GM19035 (cell line): ENCODE measurements around the gene BCAS4.
"Not testable (repeated sequence)": the region's sequence is repeated elsewhere in the genome, so short reads cannot be mapped to it uniquely, and the experiment has no call there.

Experiments
- ATAC-seq: cut with Tn5 transposase; IDR thresholded peaks from one replicate; pipeline ENCODE4 v1.9.1; 2021; ENCODE audit not compliant: unreplicated experiment

Gene BCAS4

DNA sequence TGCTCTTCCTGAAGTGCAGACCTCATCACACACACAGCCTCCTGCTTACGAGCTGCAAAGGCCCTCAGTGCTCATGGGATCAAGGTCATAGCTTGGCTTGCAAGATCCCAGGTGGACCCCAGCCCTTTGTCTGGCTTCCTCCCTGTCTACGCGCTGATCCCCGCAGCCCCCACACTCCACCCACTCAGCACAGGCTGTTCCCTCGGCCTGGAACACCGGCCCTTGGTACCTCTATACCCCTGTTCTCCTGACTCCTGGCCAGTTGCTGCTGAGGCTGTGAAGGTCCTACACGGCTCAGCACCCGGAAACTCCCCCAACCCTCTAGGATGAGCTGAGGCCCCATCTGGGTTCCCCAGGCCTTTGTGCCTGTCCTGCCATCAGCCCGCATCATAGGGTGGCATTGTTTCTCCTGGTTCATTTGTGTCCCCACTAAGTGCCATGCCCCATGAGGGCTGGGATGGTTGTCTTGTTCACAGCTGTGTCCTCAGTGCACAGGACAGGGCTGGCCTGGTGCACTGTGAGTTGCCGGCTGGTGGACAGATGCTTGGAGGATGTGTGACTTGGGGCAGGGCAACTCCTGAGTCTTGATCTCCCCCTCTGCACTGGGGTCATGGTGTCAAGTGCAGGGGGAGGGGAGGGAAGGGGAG is 79.4 kb downstream of the BCAS4 start:
- ATAC-seq = no peak

DNA sequence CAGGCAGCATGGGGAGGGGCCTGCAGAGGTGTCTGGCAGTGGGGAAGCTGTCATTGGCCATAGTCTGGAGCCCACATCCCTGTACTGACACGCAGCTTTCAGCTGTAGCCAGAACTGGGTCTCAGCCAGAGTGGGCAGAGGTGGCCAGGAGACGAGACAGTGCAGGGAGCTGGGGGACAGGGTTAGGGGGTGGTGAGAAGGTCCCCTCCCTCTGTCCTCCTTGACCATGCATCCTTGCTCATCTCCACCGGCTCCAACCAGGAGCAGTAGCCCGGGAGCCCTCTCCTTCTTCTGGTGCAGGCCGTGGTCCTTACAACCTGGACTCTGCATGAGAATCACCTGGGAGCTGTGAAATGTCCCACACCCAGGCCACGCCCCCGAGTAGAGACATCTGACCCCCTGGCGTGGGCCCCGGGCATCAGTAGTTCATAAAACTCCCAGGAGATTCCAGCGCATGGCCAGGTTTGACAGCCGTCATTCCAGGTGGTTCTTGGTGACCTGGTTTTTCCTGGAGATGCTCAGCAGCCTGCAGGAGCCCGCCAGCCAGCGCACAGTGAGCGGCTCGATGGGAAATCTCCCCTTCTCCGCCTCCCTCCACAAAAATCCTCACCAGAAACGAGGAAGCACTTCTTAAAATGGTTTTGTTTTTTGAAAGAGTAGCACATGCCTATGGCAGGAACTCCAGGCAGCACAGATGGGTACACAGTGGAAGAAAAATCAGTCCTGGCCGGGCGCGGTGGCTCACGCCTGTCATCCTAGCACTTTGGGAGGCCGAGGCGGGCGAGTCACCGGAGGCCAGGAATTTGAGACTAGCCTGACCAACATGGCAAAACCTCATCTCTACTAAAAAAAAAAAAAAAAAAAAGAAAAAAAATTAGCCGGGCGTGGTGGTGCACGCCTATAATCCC is 80.2 kb downstream of the BCAS4 start:
- ATAC-seq = no peak

DNA sequence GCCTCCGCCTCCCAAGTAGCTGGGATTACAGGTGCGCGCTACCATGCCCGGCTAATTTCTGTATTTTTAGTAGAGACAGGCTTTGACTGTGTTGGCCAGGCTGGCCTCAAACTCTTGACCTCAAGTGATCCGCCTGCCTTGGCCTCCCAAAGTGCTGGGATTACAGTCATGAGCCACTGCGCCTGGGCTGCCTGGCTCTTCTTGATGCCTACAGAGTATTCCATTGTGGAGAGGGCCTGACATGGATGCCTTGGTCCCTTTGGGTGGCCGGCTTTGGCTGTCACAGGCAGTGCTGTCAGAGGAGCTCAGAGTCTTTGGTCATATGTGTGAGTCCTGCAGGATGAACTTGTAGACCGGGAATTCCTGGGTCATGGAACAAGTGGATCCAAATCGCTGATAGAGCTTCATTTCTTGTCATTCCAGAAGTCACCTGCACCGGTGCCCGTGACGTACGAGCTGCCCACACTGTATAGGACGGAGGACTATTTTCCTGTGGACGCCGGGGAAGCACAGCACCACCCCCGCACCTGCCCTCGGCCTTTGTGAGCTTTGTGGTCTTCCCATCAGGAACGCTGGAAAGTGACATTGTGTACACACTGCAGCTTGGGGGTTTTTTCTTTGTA is 81.3 kb downstream of the BCAS4 start:
- ATAC-seq = no peak

DNA sequence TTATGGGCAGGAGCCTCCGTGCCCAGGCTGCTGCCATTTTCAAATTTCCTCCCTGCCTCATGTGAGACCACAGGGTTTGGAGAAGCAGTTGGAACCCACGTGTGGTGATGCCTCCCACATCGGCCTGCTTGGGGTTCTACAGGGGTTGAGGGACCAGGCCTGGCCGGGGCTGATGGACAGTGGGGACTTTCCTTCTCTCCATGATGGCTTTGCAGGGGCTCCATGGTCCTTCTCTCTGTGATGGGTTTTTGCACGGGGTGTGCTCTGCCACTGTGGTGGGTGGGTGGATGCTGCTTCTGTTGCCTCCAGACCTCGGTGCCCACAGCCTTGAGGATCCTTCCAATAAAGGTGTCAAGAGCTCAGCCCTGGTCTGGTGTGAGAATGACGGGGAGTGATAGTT is 82.0 kb downstream of the BCAS4 start:
- no peak for ATAC-seq

DNA sequence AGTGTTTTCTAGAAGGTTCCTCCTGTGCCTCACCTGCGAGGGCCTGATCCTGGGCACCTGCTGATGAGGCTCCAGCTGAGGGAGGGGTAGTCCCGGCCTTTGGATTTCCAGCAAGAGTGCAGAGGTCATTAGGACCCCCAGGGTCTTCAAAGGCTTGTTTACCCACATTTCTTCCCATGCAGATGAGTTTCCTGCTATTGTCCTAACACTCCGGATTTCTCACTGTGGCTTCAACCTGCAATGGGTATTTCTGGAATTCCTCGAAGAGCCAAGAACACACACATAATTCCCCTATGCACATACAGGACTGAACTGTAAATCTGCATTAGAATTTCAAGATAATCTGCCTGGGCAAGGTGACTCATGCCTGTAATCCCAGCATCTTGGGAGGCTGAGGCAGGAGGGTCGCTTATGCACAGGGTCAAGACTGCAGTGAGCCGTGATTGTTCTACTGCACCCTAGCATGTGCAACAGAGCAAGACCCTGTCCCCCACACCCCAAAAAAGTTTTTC is 82.4 kb downstream of the BCAS4 start:
- no peak for ATAC-seq

DNA sequence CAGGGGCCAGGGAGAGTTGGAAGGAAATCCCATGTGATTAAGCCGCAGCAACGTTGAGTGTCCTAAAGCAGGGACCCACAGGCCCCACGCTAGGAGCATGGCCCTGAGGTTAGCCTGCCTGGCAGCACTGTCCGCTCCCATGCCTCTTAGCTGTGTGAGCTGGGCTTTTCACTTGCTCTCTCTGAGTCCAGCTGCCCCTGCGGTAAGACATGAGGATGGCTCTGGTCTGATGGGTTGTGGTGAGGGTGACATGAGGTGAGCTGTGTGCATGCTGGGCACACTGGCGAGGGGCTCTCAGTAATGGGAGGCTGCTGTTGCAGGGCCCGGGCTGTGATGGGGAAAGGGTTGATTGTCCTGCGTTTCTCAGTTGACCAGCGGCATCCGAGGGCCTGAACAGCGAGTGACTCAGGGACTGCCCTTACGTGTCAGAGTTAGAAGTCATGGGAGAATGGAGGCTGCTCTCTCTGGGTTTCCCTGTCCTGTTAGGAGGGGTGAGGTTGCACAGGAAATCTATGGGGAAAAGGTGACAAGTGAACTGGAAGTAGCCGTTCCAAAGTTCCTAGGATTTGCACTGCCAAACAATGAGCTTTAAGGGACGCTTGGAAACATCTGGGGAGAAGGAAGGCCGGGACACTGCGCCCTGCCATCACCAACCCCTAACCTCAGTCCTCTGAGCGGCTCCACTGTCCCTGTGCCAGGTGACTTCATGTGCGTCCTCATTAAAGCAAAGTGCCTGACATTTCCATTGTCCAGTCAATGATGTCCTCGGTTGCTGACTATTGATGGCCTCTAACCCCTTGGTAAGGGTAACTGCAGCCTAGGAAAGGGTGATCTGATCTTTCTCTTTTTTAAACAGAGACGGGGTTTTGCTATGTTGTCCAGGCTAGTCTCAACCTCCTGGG is 85.0 kb downstream of the BCAS4 start:
- no peak for ATAC-seq

DNA sequence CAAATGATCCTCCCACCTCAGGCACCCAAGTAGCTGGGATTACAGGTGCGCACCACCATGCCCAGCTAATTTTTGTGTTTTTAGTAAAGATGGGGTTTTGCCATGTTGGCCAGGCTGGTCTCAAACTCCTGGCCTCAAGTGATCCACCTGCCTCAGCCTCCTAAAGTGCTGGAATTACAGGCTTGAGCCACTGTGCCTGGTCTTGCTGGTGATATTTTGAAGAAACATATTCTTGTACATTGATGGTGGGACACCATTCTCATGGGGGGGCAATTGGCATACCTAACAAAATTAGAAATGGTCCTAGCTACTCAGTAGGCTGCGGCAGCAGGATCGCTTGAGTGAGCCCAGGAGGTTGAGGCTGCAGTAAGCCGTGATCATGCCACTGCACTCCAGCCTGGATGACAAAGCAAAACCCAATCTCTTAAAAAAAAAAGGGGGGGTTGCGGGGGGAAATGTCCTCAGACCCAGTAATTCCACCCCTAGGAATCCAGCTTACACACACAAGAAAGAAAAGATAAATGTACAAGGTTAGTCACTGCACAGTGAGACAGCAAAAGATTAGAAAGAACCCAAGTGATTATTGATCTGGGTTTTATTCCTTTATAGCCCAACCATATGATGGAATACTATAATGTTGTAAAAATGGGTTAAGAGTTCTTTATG is 87.0 kb downstream of the BCAS4 start:
- not testable (repeated sequence) for ATAC-seq

DNA sequence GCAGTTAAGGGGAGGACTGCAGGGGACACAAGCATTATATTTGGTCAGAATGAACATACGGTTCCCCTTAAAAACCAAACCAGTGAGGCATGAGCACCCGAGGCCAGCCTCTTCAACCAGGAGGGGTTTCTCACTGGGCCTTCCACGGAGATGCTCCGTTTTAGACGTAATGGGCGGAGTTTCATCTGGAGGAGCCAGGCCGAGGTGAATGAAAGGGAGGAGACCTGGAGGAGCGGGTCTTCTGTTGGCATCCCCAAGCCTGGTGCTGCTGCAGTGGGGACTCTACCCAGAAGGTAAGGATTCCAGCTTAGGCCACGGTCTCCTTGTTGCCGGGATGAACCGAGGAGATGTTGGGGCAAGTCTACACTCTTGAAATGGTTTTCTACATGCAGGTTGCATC is 89.0 kb downstream of the BCAS4 start:
- no peak for ATAC-seq

DNA sequence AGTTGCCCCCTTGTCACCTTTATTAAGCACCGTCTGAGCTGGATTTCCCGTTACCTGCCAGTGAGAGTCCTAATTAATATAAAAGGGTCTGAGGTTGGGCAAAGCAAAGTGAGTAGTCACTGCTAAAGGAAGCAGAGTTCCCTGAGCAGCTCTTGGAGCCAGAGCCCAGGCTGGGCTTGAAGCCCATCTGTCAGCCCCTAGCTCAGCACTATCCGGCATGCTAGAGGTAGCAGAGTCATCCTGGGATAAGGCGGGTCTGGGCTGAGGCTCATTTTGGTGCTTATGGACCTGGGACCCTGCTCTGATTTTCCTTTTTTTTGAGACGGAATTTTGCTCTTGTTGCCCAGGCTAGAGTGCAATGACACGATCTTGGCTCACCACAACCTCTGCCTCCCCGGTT is 90.2 kb downstream of the BCAS4 start:
- ATAC-seq = no peak

DNA sequence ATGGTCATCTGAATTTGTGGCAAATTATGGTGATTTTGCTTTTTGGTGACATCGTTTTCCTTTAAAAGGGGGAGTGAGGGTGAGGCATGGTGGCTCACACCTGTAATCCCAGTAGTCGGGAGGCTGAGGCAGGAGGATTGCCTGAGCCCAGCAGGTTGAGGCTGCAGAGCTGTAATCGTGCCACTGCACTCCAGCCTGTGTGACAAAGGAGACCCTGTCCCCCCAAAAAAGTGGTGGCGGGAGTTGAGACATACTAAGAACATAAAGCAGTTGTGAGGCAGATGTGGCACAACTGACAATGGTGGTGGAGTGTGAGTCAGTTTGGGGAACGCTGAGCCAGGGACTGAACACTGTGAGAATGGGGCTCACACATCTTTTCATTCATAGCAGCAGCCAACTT is 90.9 kb downstream of the BCAS4 start:
- no peak for ATAC-seq

DNA sequence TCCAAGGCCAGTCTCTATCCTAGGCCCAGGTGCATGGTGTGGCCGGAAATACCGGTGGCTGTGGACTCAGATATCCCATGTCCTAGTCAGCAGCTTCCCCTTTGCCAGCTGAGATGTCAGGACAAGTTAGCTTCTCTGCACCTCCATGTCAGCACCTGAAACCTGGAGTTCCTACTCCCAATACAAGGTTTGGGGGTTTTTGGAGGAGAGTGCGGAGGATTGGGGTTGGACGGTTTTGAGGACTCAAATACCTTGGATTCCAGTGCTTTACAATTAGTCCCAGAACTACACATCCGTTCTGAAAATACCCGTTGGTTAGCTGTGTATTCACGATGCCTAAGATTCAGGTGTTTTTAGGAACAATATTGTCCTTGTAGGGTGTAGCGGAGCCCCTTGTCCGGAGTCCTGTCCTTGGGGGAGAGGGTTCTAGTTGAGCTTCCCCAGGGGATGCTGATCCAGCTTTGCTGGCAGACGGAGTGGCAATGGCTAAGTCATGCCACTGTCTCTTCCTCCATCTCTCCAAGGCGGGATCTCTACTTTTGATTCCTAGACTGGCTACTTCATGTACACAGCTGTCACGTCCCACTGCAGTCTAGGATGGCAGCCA is 91.4 kb downstream of the BCAS4 start:
- no peak for ATAC-seq

DNA sequence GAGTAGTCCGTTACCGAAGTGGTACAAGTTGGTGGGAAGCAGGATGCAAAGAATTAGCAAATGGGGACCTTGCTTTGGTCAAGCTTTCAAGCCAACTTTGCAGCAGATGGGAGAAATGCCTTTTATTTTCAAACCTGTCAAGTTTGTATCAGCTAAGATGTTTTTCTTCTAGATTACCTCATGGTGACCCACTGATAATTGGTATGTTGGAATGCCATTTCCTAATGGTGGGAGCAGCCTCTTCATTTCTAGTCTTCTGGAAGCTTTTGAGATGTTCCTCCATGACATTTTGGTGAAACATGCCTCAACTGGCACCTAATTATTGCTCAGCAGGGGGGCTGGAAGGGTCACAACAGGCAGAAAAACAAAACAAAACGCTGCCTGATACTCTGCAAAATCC is 92.7 kb downstream of the BCAS4 start:
- no peak for ATAC-seq

DNA sequence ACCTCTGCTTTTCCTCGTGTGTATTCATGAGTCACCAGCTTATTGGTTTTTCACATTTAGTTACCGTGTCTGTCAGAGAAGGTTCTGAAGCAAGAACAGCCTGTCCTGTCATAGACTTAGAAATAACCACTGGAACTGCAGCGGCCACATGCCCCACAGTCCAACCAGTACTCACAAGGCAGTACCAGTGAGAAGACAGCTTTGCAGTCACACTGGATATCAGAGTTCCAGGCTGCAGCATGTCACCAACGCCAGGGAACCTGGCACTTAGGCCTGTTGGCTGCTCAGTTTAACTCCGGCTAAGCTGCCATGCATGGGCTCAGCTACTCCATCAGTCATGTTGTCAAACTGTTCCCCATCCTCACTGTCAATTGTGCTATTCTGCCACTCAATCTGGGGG is 96.3 kb downstream of the BCAS4 start:
- ATAC-seq = no peak

DNA sequence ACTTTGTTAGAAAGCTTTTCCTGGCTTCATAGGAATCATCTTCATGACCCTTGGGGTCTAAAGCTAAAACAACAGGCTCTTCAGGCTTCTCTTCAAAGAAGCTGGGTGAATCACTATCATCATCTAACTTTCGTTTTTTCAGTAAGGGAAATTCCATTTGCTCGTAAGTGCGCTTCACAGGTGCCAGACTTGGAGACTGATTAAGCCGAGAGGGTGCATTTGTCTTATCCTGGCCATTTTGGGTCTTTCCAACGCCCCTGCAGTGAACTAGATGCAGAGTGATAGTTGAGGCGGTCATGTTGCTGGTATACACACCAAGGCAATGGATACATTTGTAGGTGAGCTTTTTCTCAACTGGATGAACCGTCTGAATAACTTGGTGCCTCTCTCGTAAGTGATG is 97.5 kb downstream of the BCAS4 start:
- ATAC-seq = no peak

DNA sequence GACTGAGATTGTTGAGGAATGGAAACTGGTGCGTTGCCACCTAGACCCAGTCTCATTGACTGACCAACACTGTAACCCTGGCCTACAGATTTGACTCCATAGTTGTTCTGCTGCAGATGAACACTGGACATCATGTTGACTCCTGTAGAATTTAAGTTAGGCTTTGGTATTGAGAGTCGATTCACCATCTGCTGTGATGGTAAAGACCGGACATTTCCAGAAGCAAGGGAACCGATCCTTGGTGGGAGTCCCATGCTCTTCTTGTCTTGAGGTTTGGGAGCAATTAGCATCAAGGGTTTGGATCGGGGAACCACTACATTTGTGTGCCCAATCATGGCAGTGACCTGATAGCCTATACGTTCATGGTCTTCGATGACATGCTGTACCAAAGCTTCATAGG is 98.8 kb downstream of the BCAS4 start:
- no peak for ATAC-seq

DNA sequence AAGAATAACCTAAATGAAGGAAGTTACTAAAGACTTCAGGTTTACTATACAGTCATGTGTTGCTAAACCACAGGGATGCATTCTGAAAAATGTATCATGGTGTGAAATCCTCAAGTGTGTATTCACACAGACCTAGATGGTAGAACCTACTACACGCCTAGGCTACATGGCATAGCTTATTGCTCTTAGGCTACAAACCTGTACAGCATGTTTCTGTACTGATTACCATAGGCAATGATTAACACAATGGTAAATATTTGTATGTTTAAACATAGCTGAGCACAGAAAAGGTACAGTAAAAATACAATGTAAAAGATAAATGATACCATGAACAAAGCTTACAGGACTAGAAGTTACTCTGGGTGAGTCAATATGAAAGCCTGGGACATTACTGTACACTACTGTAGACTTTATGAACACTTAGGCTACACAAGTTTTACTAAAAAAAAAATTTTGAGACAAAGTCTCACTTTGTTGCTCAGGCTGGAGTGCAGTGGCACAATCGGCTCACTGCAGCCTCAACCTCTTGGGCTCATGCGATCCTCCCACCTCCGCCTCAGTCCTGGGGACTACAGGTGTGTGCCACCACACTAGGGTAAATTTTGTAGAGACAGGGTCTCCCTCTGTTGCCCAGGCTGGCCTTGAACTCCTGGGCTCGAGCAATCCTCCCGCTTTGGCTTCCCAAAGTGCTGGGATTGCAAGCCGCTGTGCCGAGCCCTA is 100.4 kb downstream of the BCAS4 start:
- no peak for ATAC-seq

DNA sequence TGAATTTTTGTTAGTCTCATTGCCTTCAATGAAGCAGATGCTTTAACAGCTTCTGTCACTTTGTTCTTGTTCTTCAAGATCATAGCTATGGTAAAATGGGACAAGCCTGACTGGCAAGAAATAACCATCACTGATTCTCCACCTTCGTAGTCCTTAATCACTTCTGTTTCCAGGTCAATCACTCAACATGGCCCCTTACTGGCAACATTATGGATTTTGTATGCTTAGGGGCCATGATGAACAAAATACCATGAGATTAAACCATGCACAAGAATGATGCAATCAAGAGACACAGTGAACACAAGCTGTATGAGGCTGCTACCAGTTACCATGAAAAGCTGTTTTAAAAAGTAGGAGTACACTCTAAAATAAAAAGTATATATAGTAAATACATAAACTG is 103.6 kb downstream of the BCAS4 start:
- no peak for ATAC-seq

DNA sequence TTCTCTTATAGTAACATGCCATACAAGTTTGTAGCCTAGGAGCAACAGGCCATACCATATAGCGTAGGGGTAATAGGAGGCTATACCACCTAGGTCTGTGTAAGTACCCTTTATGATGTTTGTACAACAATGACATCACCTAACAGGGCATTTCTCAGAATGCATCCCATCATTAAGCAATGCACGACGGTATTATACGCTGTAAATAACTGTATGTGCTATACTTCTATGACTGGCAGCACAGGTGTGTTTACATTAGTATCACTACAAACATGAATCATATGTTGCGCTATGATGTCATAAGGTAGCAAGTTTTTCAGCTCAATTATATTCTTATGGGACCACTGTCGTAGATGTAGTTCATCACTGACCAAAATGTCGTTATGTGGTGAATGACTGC is 105.4 kb downstream of the BCAS4 start:
- ATAC-seq = no peak

DNA sequence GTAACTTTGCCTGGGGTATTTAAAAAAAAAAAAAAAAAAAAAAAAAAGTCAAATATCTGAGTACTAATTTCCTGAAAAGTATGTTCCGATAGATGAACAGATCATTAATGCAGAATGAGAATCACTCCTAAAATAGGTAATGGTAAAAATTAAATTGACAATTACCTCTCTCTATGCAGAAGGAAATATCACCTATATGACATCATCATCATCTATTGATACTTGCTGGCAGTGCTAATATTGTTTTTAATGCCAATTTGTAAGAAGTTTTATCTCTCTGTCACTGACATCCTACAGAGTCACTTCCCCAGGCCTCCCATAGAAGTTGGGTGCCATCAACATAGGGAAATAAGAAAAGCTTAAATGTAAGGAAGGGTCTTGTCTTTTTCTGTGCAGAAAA is 106.4 kb downstream of the BCAS4 start:
- no peak for ATAC-seq
